Fibroblast of gingiva (primary cell): ENCODE results near the gene PDE1A.

Source experiments
- DNase-seq: peaks from one replicate; pipeline ENCODE4 v3.0.0-alpha.2; 2011; ENCODE audit warnings: low read depth

PDE1A gene

GRCh38 chr2:182197529-182197928, 229.3 kb downstream of the PDE1A start:
- no peak for DNase-seq

- no peak for DNase-seq
Measured at GRCh38 chr2:182193291-182193690, 233.5 kb downstream of the PDE1A start.

- DNase-seq, result no peak
Measured at GRCh38 chr2:182191061-182191460, 235.8 kb downstream of the PDE1A start.

- DNase-seq, result no peak
Measured at GRCh38 chr2:182187130-182187529, 239.7 kb downstream of the PDE1A start.

GRCh38 chr2:182186132-182186735, 240.6 kb downstream of the PDE1A start:
- peak; percentile 19 for DNase-seq

GRCh38 chr2:182182436-182182835, 244.4 kb downstream of the PDE1A start:
- no peak for DNase-seq

- DNase-seq, result no peak
Measured at GRCh38 chr2:182181381-182181780, 245.5 kb downstream of the PDE1A start.

- no peak for DNase-seq
Measured at GRCh38 chr2:182179176-182179575, 247.7 kb downstream of the PDE1A start.

GRCh38 chr2:182173944-182174622, 252.8 kb downstream of the PDE1A start:
- DNase-seq, result no peak

- DNase-seq, result no peak
Measured at GRCh38 chr2:182170341-182170740, 256.5 kb downstream of the PDE1A start.

GRCh38 chr2:182167882-182168281, 259.0 kb downstream of the PDE1A start:
- no peak for DNase-seq

GRCh38 chr2:182166841-182167240, 260.0 kb downstream of the PDE1A start:
- DNase-seq, result no peak

GRCh38 chr2:182166406-182166805, 260.4 kb downstream of the PDE1A start:
- no peak for DNase-seq

GRCh38 chr2:182165202-182165601, 261.6 kb downstream of the PDE1A start:
- DNase-seq, result no peak

GRCh38 chr2:182164686-182165085, 262.1 kb downstream of the PDE1A start:
- no peak for DNase-seq

- DNase-seq, result no peak
Measured at GRCh38 chr2:182163878-182164277, 263.0 kb downstream of the PDE1A start.

- no peak for DNase-seq
Measured at GRCh38 chr2:182148344-182148743, 278.5 kb downstream of the PDE1A start.

- peak; percentile 10 for DNase-seq
Measured at GRCh38 chr2:182144776-182145165, 282.1 kb downstream of the PDE1A start.

GRCh38 chr2:182144041-182144775, 282.6 kb downstream of the PDE1A start:
- DNase-seq, result no peak

GRCh38 chr2:182142062-182142461, 284.8 kb downstream of the PDE1A start:
- no peak for DNase-seq

GRCh38 chr2:182134201-182134600, 292.6 kb downstream of the PDE1A start:
- DNase-seq, result no peak

GRCh38 chr2:182133195-182133891, 293.5 kb downstream of the PDE1A start:
- DNase-seq, result peak; percentile 2

- peak; percentile 21 for DNase-seq
Measured at GRCh38 chr2:182132605-182133004, 294.2 kb downstream of the PDE1A start.
